SH-SY5Y (cell line): ENCODE measurements around the gene KCNIP3.

Experiments
- GATA2 ChIP-seq: IDR thresholded peaks from 2 replicates; pipeline ENCODE4 v1.6.1; 2011; ENCODE audit warnings: mild to moderate bottlenecking, low read depth, low read length
- GATA3 ChIP-seq: IDR thresholded peaks from 2 replicates; pipeline ENCODE4 v1.6.1; 2011; ENCODE audit warnings: low read depth, mild to moderate bottlenecking, low read length, moderate library complexity

DNA sequence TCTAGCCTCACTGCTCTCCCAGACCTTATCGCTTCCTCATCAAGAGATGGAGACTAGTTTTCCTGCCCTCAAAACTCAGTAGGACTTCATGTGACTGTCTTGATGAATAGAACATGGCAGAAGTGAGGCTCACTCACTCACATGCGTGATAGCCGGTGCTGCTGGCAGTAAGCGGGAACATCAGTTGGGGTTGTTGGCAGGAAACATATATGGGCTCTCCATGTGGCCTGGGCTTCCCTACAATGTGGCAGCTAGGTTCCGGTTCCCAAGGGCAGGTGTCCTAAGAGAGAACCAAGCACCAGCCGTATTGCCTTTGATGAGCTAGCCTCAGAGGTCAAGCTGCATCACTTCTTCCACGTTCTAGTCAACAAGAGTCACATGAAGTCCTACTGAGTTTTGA lies 90.2 kb downstream of the KCNIP3 start:
- TF ChIP-seq GATA2 = no peak
- TF ChIP-seq GATA3 = no peak
